GM23248 (cell line): ENCODE results near the gene YDJC. TPM values are rescaled to one million over a fixed set of nuclear protein-coding genes. Genes with fewer than 3 reads are reported as not detected.

Experiments
- DNase-seq: peaks from one replicate; pipeline ENCODE4 v3.0.0-alpha.2; 2015
- H2AFZ ChIP-seq: fragments of 200-600 bp; sonication (generic); 2 replicates; pipeline ENCODE4 v1.6.1; 2016; ENCODE audit warnings: antibody characterized with exemption
- H3F3A ChIP-seq: fragments of 200-600 bp; sonication (generic); 2 replicates; pipeline ENCODE4 v1.6.1; 2016; ENCODE audit warnings: mild to moderate bottlenecking, antibody characterized with exemption, mixed run types; ENCODE audit not compliant: insufficient read depth
- H3K27ac ChIP-seq: fragments of 200-600 bp; sonication (generic); 2 replicates; pipeline ENCODE4 v1.5.1; 2016; ENCODE audit warnings: mild to moderate bottlenecking
- H3K27me3 ChIP-seq: fragments of 200-600 bp; sonication (generic); replicated peaks from 2 replicates; pipeline ENCODE4 v1.6.1; 2016; ENCODE audit warnings: mild to moderate bottlenecking; ENCODE audit not compliant: insufficient read depth
- H3K36me3 ChIP-seq: fragments of 200-600 bp; sonication (generic); 2 replicates; pipeline ENCODE4 v1.6.1; 2016; ENCODE audit warnings: low read depth, mild to moderate bottlenecking
- H3K4me1 ChIP-seq: fragments of 200-600 bp; sonication (generic); 2 replicates; pipeline ENCODE4 v1.6.1; 2016; ENCODE audit warnings: mild to moderate bottlenecking; ENCODE audit not compliant: insufficient read depth
- H3K4me2 ChIP-seq: fragments of 200-600 bp; sonication (generic); one replicate; pipeline ENCODE4 v1.6.1; 2016; ENCODE audit warnings: mild to moderate bottlenecking; ENCODE audit not compliant: unreplicated experiment
- H3K4me3 ChIP-seq: fragments of 200-600 bp; sonication (generic); 2 replicates; pipeline ENCODE4 v1.5.1; 2016; ENCODE audit warnings: mild to moderate bottlenecking
- H3K79me2 ChIP-seq: fragments of 200-600 bp; sonication (generic); 2 replicates; pipeline ENCODE4 v1.6.1; 2016; ENCODE audit warnings: mild to moderate bottlenecking; ENCODE audit not compliant: insufficient read depth
- H3K9ac ChIP-seq: fragments of 200-600 bp; sonication (generic); 2 replicates; pipeline ENCODE4 v1.6.1; 2016; ENCODE audit warnings: mild to moderate bottlenecking
- H3K9me2 ChIP-seq: fragments of 200-600 bp; sonication (generic); 2 replicates; pipeline ENCODE4 v1.6.1; 2016; ENCODE audit warnings: mixed run types, mild to moderate bottlenecking, moderate library complexity; ENCODE audit not compliant: insufficient read depth
- H3K9me3 ChIP-seq: fragments of 200-600 bp; sonication (generic); one replicate; pipeline ENCODE4 v1.6.1; 2017; ENCODE audit warnings: low read depth
- H4K20me1 ChIP-seq: fragments of 200-600 bp; sonication (generic); 2 replicates; pipeline ENCODE4 v1.6.0; 2016; ENCODE audit not compliant: insufficient read depth
- EZH2 ChIP-seq: fragments of 200-600 bp; sonication (generic); IDR thresholded peaks from 2 replicates; pipeline ENCODE4 v1.6.1; 2018; ENCODE audit warnings: antibody characterized with exemption, mild to moderate bottlenecking; ENCODE audit not compliant: insufficient read depth, poor library complexity, severe bottlenecking
- EZH2phosphoT487 ChIP-seq: fragments of 200-600 bp; sonication (generic); IDR thresholded peaks from 2 replicates; pipeline ENCODE4 v1.6.1; 2018; ENCODE audit warnings: antibody characterized with exemption, moderate library complexity, mild to moderate bottlenecking, low read depth; ENCODE audit not compliant: insufficient read depth
- WGBS, 2 experiments: methylation state at CpG; one replicate each; pipeline ENCODE4 v1.1.6; 2015 to 2017; ENCODE audit warnings: low lambda C conversion rate in 2 of 2, low coverage in 1 of 2; ENCODE audit errors: missing lambda C conversion rate in 2 of 2; 5-methylcytosine and 5-hydroxymethylcytosine counted together
- in situ Hi-C: fragments of 300-500 bp; cut with MboI; formaldehyde crosslinking; loops from 2 replicates; pipeline ENCODE4 v1.15.0; 2020
- polyA plus RNA-seq: library from polyadenylated mRNA; unstranded; fragments of >200 nt; fragmentation: Nextera tagmentation; extraction: Ambion mirVana; gene quantifications from 2 replicates; pipeline ENCODE4 v1.2.1, GENCODE V29; 2016
- total RNA-seq: library from RNA; depleted of rRNA; stranded (reverse); fragments of >200 nt; shearing (Covaris generic); gene quantifications from 2 replicates; pipeline ENCODE4 v1.2.3, GENCODE V29; 2014

The YDJC gene
- total and polyA plus RNA-seq, 2 experiments from 2014 or later: 20.0 to 31.5 TPM

DNA sequence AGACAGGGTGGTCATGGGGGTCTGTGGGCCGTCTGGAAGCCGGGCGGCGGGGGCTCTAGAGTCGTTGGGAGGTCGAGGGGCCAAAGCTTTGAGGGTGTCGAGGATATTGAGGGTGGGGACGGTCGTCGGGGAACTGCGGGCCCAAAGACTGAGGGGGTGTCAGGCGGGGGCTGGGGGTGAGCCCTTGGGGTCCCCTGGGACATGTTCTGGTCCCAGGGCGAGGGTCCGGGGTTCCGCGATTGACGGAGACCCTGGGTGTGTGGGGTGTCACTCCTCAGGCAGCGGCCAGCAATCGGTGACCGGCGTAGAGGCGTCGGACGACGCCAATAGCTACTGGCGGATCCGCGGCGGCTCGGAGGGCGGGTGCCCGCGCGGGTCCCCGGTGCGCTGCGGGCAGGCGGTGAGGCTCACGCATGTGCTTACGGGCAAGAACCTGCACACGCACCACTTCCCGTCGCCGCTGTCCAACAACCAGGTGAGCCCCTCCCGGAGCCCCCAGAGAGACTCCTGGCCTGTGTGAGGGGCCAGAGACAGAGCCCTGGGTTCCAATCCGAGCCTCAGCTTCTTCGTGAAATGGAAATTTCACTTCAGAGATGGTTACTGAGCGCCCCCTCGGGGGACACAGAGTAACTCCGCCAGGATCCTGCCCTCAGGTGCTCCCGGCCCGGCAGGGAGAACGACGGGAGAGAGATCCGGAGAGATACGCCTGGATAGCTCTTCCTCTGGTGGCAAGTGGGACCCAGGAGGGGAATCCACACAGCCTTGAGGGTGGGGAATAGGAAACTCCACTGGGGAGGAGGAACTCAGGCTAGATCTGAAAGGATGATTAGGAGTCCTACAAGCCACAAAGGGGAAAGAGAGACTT lies 13.0 kb upstream of the YDJC start:
- 2 to 5% methylated on average over 41 to 44 of the region's 56 CpGs for WGBS, 2 experiments
- DNase-seq: peak; percentile 84
- no peaks in the 10 kb centered on the region for H3K36me3 ChIP-seq
- H3K4me3 ChIP-seq: peak overlapping the region; percentile 76
- peak overlapping the region; percentile 86 for H2AFZ ChIP-seq
- H3F3A ChIP-seq: no peaks in the 10 kb centered on the region
- TF ChIP-seq EZH2: no peak
- TF ChIP-seq EZH2phosphoT487: no peak
- H3K9me2 ChIP-seq: no peaks in the 10 kb centered on the region
- peak overlapping the region; percentile 74 for H3K4me2 ChIP-seq
- H3K9me3 ChIP-seq: no peaks in the 10 kb centered on the region
- H3K79me2 ChIP-seq: peaks cover 5% of the 10 kb centered on the region; the same call in 1 of the 2 replicates
- H3K27me3 ChIP-seq: no peaks in the 10 kb centered on the region
- in situ Hi-C loops: loop anchor here (25.0 kb wide), 1 partner anchor 181 kb away; the partner anchor contains the start of gene TMEM191C
- H3K27ac ChIP-seq: peak overlapping the region; percentile 57
- H4K20me1 ChIP-seq: no peaks in the 10 kb centered on the region
- H3K4me1 ChIP-seq: no peaks in the 10 kb centered on the region
- peak overlapping the region; percentile 84 for H3K9ac ChIP-seq

DNA sequence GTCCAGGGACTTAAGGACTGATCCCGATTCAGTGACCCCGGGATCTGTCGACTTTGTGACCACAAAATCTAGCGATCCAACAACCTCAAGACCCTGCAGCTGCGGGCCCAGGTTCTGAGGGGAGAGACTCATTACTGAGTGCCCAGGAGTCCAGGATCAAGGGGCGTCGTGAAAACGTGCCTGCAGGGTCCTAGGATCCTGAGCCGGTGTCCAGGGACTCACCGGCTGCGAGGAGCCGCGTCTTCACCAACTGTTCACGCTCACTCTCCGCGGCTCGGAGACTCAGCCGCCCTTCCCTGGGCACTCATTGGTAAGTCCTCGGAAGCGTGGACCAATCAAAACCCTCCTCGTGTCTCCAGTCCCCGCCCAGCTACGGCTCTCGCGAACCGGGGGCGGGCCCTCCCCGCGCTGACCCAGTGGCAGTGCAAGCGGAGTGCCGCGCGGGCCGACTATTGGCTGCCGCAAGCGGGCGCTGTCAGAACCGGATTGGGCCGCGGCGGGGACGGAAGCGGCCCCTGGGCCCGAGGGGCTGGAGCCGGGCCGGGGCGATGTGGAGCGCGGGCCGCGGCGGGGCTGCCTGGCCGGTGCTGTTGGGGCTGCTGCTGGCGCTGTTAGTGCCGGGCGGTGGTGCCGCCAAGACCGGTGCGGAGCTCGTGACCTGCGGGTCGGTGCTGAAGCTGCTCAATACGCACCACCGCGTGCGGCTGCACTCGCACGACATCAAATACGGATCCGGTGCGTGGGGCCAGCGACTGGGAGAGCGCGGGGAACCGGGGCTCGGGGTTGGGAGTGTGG lies 12.2 kb upstream of the YDJC start, which contains the start of gene SDF2L1:
TSS of gene SDF2L1 (plus strand) at position 514 of the 795 bp plus-strand sequence. CDS start at position 549, 35 bp downstream.
- H4K20me1 ChIP-seq: no peaks in the 10 kb centered on the region
- in situ Hi-C loops: loop anchor here (25.0 kb wide), 1 partner anchor 180 kb away; the partner anchor contains the start of gene TMEM191C
- H3K4me1 ChIP-seq: no peaks in the 10 kb centered on the region
- no peaks in the 10 kb centered on the region for H3K9me2 ChIP-seq
- DNase-seq: peak; percentile 100
- peaks cover 5% of the 10 kb centered on the region; the same call in 1 of the 2 replicates for H3K79me2 ChIP-seq
- H3K9ac ChIP-seq: peak within 1 kb of the TSS; percentile 84
- WGBS, 2 experiments: 1 to 2% methylated on average over 75 to 76 of the region's 76 CpGs
- H3K36me3 ChIP-seq: no peaks in the 10 kb centered on the region
- TF ChIP-seq EZH2 (no peak), EZH2phosphoT487 (no peak)
- H3K27me3 ChIP-seq: no peaks in the 10 kb centered on the region
- no peaks in the 10 kb centered on the region for H3K9me3 ChIP-seq
- H3K27ac ChIP-seq: peak within 1 kb of the TSS; percentile 57
- H3K4me3 ChIP-seq: peak within 1 kb of the TSS; percentile 76
- no peaks in the 10 kb centered on the region for H3F3A ChIP-seq
- H3K4me2 ChIP-seq: peak within 1 kb of the TSS; percentile 78
- peak within 1 kb of the TSS; percentile 95 for H2AFZ ChIP-seq

DNA sequence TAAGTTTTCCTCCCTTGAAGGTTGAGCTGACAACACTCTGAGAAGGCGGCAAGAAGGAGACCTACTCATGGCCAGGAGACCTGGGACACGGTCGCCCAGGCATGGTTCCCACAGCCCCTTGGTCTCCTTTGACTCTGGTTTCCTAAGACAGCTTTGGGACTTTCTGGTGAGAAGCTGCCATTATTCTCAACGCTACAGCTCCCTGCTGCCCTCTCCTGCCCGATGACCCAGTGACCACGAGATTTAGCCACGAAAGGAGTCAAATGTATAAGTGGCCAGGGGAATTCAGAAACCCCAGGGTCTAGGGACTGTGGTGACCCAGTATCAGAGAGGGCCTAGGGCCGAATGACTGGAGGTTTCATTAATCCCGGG lies 11.6 kb upstream of the YDJC start:
- Histone ChIP-seq H3K4me2 (peak overlapping the region; percentile 78), H3K36me3 (no peaks in the 10 kb centered on the region), H3K9ac (peak overlapping the region; percentile 73), H3K27ac (peak overlapping the region; percentile 42), H3K4me3 (peak overlapping the region; percentile 76), H3K27me3 (no peaks in the 10 kb centered on the region), H2AFZ (peak overlapping the region; percentile 95), H4K20me1 (no peaks in the 10 kb centered on the region), H3K9me3 (no peaks in the 10 kb centered on the region), H3F3A (no peaks in the 10 kb centered on the region), H3K9me2 (no peaks in the 10 kb centered on the region), H3K79me2 (peaks cover 5% of the 10 kb centered on the region; the same call in 1 of the 2 replicates), H3K4me1 (no peaks in the 10 kb centered on the region)
- no peak for TF ChIP-seq EZH2phosphoT487
- TF ChIP-seq EZH2: no peak
- DNase-seq: peak; percentile 74
- 2% methylated on average over 9 of the region's 9 CpGs for WGBS, 2 experiments
- in situ Hi-C loops: loop anchor here (25.0 kb wide), 1 partner anchor 179 kb away; the partner anchor contains the start of gene TMEM191C

DNA sequence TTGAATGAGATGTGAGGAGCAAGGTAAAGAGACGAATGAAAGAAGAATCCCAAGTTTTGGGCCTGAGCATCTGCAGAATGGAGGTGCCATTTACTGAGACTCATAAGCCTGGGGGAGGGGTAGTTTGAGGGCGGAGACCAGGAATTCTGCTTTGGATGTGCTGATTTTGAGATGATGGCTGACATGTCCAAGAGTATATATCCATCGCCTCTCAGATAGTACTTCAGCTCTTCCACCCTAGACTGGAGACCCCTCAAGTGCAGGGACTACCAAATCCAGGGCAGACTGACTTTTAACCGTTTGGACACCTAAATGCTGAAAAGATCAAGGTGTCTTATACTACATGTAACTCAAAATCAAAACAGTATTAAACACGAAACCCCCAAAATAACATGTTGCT lies 11.0 kb upstream of the YDJC start:
- Histone ChIP-seq H3K9me2 (no peaks in the 10 kb centered on the region), H3K36me3 (no peaks in the 10 kb centered on the region), H3K4me1 (no peaks in the 10 kb centered on the region), H3K27me3 (no peaks in the 10 kb centered on the region), H3K27ac (no peak overlapping the region), H3K4me3 (no peak overlapping the region), H3K4me2 (no peak overlapping the region), H4K20me1 (no peaks in the 10 kb centered on the region), H3K79me2 (peaks cover 5% of the 10 kb centered on the region; the same call in 1 of the 2 replicates), H3F3A (no peaks in the 10 kb centered on the region), H2AFZ (0 out of 2 replicates have a peak overlapping the region, but pooled peaks have one; percentile 95), H3K9me3 (no peaks in the 10 kb centered on the region), H3K9ac (no peak overlapping the region)
- DNase-seq: no peak
- WGBS, 2 experiments: 74 to 76% methylated on average over 5 of the region's 5 CpGs
- TF ChIP-seq EZH2: no peak
- TF ChIP-seq EZH2phosphoT487: no peak
- in situ Hi-C loops: loop anchor here (25.0 kb wide), 1 partner anchor 179 kb away; the partner anchor contains the start of gene TMEM191C
